DOHH2 (cell line): ENCODE data around the gene COBLL1.

Experiments used
- EZH2phosphoT487 ChIP-seq: fragments of 200-600 bp; sonication (generic); IDR thresholded peaks from 2 replicates; pipeline ENCODE4 v1.6.1; 2017; ENCODE audit warnings: borderline replicate concordance, mild to moderate bottlenecking, antibody characterized with exemption, low read length, moderate library complexity, mixed read lengths
- TF ChIP-seq, protein P1 (sequence below): fragments of 200-600 bp; sonication (generic); IDR thresholded peaks from one replicate; pipeline ENCODE4 v1.5.1; 2014; ENCODE audit warnings: antibody characterized with exemption, mild to moderate bottlenecking, low read depth, low read length; ENCODE audit not compliant: poor library complexity, severe bottlenecking

DNA sequence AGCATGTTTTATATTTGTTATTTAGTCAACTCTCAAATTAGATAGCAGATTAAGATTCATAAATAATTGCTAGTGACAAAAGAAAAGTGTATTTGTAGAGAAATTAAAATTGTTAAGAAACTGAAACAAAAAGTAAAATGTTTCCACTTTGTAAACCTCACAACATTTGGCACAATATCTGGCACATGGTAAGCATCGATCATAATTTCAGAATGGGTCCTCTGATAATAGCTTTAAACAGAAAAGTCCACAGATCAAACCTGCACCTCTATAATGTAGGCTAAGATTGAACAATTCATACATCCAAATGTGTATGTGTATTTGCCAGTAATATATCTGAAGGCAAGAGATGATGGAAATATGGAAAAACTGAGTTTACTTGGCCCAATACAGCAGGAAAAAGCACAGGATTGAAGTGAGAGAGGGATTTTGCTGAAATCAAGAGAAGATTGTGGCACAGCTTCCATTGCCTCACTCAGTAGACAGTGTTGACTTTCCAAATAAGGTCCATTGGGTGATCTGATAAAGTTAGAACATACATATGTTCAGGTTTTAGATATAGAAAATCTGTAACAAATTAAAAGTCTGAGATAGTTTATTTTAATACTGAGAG lies 39.4 kb downstream of the COBLL1 start:
- TF ChIP-seq, protein P1, sequence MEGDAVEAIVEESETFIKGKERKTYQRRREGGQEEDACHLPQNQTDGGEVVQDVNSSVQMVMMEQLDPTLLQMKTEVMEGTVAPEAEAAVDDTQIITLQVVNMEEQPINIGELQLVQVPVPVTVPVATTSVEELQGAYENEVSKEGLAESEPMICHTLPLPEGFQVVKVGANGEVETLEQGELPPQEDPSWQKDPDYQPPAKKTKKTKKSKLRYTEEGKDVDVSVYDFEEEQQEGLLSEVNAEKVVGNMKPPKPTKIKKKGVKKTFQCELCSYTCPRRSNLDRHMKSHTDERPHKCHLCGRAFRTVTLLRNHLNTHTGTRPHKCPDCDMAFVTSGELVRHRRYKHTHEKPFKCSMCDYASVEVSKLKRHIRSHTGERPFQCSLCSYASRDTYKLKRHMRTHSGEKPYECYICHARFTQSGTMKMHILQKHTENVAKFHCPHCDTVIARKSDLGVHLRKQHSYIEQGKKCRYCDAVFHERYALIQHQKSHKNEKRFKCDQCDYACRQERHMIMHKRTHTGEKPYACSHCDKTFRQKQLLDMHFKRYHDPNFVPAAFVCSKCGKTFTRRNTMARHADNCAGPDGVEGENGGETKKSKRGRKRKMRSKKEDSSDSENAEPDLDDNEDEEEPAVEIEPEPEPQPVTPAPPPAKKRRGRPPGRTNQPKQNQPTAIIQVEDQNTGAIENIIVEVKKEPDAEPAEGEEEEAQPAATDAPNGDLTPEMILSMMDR = no peak
- no peak for TF ChIP-seq EZH2phosphoT487
